ENCODE data around the gene FAAP100.

Gene FAAP100

DNA sequence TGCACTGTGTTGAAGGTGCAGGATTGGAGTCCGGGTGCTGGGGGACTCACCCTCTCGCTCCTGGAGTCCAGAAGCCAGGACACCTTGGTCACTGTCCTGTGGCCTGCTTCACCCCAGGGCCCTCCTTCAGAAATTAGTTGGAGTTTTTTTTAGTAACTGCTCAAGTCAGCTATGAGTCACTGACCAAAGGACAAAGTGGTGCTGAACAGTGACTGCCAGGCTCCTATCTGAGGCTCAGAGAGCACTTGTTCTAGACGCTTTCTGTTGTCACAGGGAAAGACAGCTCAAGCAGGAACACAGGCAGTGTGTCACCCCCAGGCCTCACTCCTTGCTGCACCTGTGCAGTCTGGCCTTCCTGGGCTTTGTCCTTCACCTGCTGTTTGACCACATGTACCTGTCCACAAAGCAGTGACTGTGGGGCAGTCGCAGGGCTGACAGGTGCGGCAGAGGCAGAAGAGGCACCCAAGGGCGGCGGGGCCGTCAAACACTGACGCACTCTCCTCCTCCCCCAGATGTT, 4.1 kb upstream of the FAAP100 start:
- H3K27ac ChIP-seq, result peak overlapping the region in 1 of 2 donors; percentile 59
- no peak for DNase-seq (ENCODE audit: low spot score)
- no peak overlapping the region for H3K4me3 ChIP-seq
- TF ChIP-seq, protein P1, sequence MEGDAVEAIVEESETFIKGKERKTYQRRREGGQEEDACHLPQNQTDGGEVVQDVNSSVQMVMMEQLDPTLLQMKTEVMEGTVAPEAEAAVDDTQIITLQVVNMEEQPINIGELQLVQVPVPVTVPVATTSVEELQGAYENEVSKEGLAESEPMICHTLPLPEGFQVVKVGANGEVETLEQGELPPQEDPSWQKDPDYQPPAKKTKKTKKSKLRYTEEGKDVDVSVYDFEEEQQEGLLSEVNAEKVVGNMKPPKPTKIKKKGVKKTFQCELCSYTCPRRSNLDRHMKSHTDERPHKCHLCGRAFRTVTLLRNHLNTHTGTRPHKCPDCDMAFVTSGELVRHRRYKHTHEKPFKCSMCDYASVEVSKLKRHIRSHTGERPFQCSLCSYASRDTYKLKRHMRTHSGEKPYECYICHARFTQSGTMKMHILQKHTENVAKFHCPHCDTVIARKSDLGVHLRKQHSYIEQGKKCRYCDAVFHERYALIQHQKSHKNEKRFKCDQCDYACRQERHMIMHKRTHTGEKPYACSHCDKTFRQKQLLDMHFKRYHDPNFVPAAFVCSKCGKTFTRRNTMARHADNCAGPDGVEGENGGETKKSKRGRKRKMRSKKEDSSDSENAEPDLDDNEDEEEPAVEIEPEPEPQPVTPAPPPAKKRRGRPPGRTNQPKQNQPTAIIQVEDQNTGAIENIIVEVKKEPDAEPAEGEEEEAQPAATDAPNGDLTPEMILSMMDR (IDR thresholded peaks at IDR 0.05), result no peak

GRCh38 chr17:81553616-81554181, 1.5 kb upstream of the FAAP100 start:
- no peak for DNase-seq (ENCODE audit: low spot score)
- H3K4me3 ChIP-seq, result peak overlapping the region; percentile 78
- H3K27ac ChIP-seq, result peak overlapping the region; percentile 57 to 91

GRCh38 chr17:81553018-81553615, 964 bp upstream of the FAAP100 start:
- H3K4me3 ChIP-seq, result peak overlapping the region; percentile 78
- peak; percentile 89 for DNase-seq (ENCODE audit: low spot score)
- H3K27ac ChIP-seq, result peak overlapping the region; percentile 57 to 91
- TF ChIP-seq, protein P1 (IDR thresholded peaks at IDR 0.05), result no peak

More at GRCh38 chr17:81553616-81554181, 1.5 kb upstream of the FAAP100 start:
- TF ChIP-seq, protein P1 (IDR thresholded peaks at IDR 0.05), result no peak

- H3K4me3 ChIP-seq, result peak overlapping the region; percentile 78
- peak overlapping the region; percentile 57 to 91 for H3K27ac ChIP-seq
- no peak for DNase-seq (ENCODE audit: low spot score)
- TF ChIP-seq, protein P1 (IDR thresholded peaks at IDR 0.05), result no peak
These were observed 502 bp downstream of the FAAP100 start for GRCh38 chr17:81551458-81552243.

GRCh38 chr17:81550830-81551457, 1.2 kb downstream of the FAAP100 start:
- TF ChIP-seq, protein P1 (IDR thresholded peaks at IDR 0.05), result no peak

DNA sequence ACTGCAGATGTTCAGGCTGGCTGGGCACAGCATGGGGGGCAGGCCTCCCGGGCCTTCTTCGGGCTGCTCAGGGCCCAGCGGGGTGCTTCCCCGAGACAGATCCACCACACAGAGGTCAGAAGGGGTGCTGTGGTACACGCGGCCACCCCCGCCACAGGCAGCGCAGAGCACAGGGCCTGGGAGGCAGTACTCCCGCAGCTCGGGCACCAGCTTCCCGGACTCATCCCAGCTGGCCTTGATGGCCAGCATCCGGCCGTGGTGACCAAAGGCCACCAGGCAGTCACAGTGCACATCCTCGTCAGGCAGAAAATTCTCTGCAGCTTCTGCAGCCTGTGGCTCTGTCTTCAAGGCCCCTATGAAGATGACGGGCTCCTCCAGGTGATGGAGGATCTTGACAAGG, 1.9 kb downstream of the FAAP100 start:
- TF ChIP-seq, protein P1 (IDR thresholded peaks at IDR 0.05), result no peak
- Histone ChIP-seq H3K4me3 (no peak overlapping the region), H3K27ac (no peak overlapping the region)
- DNase-seq (ENCODE audit: low spot score), result no peak

More at GRCh38 chr17:81550830-81551457, 1.2 kb downstream of the FAAP100 start:
- Histone ChIP-seq H3K27ac (no peak overlapping the region), H3K4me3 (peak overlapping the region; percentile 78)
- DNase-seq (ENCODE audit: low spot score), result no peak

All from coronary artery (tissue), 2 donors.